LNCaP clone FGC (cell line): ENCODE measurements around the gene ATP2C2.

ENCODE experiments used
- DNase-seq: peaks from one replicate; pipeline ENCODE4 v3.0.0-alpha.2; 2011; ENCODE audit warnings: low read depth
- H3K4me3 ChIP-seq: 2 replicates; pipeline ENCODE4 v1.5.1; 2011; ENCODE audit warnings: mild to moderate bottlenecking, low read depth, low read length, control low read depth
- TF ChIP-seq, protein P1 (sequence below): IDR thresholded peaks from 2 replicates; pipeline ENCODE4 v1.5.1; 2012; ENCODE audit warnings: mild to moderate bottlenecking; ENCODE audit not compliant: control insufficient read depth, insufficient read depth; ENCODE audit errors: extremely low read depth

The ATP2C2 gene

DNA sequence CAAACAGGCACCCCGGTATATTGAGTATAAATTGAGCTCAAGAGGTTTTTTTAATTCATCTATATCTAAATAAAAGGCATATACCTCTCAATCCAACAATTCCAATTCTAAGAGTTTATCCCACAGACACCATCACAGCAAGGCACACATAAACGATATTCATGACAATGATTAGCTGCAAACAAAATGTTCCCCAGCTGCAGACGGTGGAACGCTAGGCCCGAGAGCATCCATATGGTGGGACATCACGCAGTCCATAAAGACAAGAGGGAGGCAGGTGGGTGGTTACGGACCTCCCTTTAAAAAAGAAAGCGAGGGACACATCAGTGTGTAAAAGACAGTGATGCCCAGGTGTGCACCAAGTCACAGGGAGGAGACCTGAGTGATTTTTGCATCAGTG, 108.1 kb downstream of the ATP2C2 start:
- no peak overlapping the region for H3K4me3 ChIP-seq
- DNase-seq, result no peak
- TF ChIP-seq, protein P1, sequence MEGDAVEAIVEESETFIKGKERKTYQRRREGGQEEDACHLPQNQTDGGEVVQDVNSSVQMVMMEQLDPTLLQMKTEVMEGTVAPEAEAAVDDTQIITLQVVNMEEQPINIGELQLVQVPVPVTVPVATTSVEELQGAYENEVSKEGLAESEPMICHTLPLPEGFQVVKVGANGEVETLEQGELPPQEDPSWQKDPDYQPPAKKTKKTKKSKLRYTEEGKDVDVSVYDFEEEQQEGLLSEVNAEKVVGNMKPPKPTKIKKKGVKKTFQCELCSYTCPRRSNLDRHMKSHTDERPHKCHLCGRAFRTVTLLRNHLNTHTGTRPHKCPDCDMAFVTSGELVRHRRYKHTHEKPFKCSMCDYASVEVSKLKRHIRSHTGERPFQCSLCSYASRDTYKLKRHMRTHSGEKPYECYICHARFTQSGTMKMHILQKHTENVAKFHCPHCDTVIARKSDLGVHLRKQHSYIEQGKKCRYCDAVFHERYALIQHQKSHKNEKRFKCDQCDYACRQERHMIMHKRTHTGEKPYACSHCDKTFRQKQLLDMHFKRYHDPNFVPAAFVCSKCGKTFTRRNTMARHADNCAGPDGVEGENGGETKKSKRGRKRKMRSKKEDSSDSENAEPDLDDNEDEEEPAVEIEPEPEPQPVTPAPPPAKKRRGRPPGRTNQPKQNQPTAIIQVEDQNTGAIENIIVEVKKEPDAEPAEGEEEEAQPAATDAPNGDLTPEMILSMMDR, result no peak

DNA sequence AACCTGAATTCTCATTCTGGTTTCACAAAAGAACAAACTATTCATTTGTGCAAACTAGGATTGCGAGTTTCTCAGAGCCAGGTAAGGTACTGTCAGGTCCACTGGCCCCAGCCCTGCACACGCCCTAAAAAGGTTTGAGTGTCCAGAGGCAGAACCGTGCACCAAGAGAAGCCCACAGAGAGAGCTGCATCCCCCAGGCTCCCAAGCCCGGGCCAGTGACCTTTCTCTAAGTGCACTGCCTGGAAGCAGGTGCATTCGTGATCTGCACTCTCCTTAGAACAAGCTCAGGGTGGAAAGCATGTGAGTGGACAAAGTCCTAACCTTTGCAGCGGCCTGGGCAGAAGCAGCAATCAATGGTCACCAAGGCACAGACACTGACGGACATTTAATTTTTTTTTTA, 109.3 kb downstream of the ATP2C2 start:
- no peak overlapping the region for H3K4me3 ChIP-seq
- TF ChIP-seq, protein P1, result no peak
- DNase-seq, result no peak

DNA sequence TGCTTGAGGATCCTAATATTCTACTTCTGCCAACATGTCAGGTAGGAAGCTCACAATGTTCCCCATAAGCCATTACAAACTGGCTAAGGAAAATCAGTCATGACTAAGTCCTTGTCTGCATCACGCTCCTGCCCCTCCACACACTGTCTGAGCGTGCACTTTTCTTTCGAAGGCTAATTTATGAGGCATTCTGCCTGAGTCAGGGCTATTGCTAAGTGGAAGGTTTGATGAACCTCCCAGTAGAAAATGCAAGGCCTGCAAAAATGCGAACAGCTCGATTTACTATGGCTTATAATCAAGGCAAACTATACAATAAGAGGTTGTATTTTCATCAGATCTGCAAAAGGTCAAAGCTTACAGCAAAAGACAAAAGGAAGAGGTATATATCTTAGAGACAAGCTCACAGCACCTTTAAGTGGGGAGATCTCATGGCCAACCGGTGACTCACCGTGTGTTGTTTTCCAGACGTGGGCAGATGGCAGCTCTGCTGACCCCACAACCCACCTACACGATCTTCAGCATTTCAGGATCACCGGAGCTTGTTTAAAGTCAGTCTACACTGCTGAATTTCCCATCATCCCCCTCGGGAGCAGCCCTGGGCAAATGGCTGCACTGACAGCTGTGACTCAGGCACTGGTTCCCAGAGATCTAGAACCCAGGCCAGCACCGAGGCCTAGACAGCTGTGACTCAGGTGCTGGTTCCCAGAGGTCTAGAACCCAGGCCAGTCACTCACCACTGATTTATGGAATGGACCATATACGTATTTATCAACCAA, 110.0 kb downstream of the ATP2C2 start:
- DNase-seq, result no peak
- H3K4me3 ChIP-seq, result no peak overlapping the region
- TF ChIP-seq, protein P1, result no peak

DNA sequence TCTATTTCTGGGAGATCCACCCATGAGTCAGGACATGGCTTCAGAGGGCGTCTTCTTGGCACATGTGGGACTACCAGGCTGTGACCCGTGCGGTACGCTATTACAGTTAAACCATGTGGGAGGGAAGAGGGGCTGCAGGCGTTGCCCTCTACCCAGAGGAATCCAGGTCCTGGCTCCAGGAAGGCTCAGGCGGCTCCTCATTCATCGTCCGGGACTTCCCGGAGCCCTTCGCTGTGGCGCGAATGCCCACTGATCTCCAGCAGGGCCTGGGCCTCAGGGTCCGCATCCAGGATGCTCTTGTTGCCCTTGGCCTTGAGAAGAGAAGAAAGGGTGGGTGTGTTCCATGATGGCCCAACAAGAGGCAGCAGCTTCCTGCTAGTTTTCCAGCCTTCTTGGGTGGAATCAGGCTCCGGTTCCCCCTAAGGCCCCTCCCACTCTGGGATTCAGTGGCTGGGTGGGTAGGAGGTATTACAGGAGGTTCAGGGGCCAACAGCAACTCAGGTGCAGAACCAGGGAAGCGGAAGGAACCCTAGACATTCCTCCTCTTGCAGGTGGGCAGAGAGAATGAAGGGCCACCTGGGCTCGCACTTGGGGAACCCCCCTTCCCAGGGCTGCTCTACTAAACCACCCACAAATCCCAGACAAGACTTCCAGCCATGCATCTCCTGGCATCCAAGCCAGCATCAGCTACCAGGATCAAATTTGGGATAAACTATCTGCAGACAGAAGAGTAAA, 111.5 kb downstream of the ATP2C2 start:
- DNase-seq, result no peak
- H3K4me3 ChIP-seq, result no peak overlapping the region
- TF ChIP-seq, protein P1, result no peak

DNA sequence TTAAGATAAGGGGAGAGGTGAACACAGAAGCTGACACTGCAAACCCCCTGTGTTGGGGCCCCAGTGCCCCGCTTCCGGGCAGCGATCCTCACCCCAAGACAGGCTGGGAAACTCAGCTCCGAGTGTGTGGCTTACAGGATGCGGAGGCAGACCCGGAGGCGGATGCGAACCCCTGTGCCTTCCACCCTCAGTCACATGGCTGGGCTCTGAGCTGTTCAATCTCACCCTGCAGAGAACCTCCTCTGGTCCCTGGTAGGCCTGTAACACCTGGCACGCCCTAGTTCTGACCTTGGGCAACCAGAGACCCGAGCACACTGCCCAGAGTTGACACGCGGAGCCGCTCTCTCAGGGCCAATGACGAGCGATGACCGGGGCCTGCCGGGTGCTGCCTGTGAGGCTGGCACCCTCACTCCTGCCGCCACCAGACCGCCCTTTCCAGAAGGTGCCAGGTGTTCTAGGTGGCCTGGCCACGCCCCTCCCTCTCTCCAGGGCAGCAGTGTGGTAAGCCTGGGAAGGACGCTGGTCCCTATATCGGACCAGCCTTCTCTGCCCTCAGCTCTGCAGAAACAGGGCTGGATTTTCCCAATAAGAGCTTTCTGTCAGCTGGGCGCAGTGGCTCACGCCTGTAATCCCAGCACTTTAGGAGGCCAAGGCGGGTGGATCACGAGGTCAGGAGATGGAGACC, 112.9 kb downstream of the ATP2C2 start:
- no peak overlapping the region for H3K4me3 ChIP-seq
- TF ChIP-seq, protein P1, result no peak
- DNase-seq, result no peak

DNA sequence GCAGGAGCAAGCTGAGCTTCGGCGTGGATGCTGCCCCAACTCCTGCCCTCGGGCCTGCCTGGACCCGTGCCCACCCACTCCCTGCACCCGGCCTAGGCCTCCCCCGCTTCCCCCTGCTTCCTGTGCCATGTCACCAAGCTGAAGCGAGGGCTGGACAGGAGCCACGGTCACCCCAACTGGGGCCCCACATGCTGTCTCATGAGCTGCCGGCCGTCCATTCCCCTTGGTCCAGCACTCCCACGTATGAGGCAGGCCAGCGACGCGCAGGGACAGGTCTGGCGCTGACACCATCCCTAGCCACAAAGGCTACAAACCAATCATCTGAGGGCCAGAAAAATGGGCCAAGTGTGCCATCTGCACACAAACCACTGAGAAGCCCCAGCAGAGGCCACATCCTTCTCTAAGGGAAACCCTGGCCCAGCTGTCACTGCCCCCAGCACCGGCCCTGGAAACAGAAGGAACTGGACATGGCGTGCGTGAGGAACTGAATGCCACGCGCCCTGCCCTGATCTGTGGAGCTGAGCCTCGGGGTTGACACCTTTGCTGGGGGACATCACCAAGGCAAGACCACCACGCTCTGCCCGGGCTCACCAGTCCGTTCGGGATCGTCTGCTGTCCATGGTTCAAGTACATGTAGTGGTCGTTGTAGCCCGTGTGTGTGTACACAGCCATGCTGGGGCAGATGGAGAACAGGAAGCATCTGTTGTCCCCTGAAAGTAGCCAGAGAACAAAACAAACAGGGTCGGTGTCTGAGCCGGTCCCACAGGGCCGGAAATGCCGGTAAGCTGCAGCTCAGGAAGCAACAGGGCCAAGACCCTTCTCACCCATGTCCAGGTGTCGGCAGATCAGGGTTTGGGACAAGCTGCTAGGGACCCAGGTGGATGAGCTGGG, 113.9 kb downstream of the ATP2C2 start:
- TF ChIP-seq, protein P1, result no peak
- no peak for DNase-seq
- no peak overlapping the region for H3K4me3 ChIP-seq
